ENCODE data around the gene MXD4.

The MXD4 gene

GRCh38 chr4:2261853-2262144 lies at the start of gene MXD4:
TSS of gene MXD4 (minus strand) at chr4:2262109. CDS start at chr4:2261980, 129 bp downstream.
- DNase-seq (ENCODE audit: low read depth, low spot score) = no peak

- no peak for DNase-seq (ENCODE audit: low read depth, low spot score)
Measured at GRCh38 chr4:2306773-2307410, 45.0 kb upstream of the MXD4 start.

DNA sequence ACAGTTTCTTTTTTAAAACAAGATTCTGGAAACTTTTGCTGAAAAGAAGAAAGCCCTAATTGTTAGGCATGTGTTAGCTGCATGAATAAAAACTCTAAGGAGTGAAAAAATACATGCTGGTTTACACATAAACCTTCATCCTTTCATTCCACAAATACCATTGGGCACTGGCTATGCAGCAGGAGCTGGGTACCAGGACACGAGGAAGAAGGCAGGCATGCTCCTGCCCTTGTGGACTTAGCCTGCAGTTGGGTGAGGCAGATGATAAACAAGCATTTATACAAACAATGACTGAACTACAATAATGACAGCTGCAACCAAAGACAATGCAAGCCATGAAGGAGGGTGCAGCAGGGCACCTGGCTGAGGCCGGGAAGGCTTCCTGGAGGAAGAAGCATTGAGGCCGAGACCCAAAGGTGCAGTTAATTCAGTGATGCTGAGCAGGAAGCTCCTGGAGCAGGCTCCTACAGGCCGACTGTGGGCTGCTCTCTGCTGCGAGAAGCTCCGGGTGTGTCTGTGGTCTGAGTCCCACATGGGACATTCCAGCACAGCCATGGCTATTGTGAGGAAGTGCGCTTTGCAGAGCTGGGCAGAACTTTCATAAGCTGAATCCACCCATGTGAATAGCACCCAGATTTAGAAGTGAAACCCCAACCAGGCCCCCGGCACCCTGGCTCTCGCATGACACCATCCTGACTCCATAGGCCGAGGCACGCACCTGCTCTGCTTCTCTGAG lies 44.0 kb upstream of the MXD4 start:
- no peak for DNase-seq (ENCODE audit: low read depth, low spot score)

GRCh38 chr4:2304877-2305561 lies 43.1 kb upstream of the MXD4 start:
- no peak for DNase-seq (ENCODE audit: low read depth, low spot score)

GRCh38 chr4:2304321-2304876 lies 42.5 kb upstream of the MXD4 start:
- no peak for DNase-seq (ENCODE audit: low read depth, low spot score)

DNA sequence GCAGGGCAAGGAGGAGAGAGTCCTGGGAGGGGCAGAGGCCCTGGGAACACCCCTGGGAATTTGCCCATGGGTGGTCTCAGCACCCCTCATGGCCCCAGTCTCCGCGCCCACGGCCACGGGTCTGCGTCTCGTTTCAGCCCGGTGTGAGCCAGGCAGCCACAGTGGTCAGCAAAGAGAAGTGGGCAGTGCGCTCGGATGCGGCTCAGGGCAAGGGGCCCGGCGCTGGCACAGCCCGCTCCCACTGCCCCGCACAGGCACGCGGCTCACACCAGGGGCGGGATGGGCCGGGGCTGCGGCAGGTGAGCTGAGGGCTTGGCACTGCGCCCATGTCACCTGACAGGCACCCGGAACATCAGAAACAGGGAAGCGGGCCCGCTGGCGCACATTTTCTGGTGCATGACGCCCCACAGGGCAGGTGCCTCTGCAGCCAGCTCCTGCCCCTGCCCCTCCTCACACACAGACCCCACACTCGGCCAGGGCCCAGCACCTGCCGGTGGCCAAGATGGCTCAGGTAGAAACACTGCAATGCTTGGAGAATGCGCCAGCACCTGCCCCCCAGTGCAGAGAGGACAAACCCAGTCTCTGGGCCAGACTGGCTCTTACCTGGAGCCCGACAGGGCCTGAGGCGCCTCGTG lies 41.9 kb upstream of the MXD4 start:
- DNase-seq (ENCODE audit: low read depth, low spot score) = no peak

GRCh38 chr4:2303121-2303685 lies 41.3 kb upstream of the MXD4 start:
- DNase-seq (ENCODE audit: low read depth, low spot score) = no peak

- no peak for DNase-seq (ENCODE audit: low read depth, low spot score)
Measured at GRCh38 chr4:2302387-2303119, 40.6 kb upstream of the MXD4 start.

GRCh38 chr4:2301806-2302205 lies 39.9 kb upstream of the MXD4 start:
- no peak for DNase-seq (ENCODE audit: low read depth, low spot score)

GRCh38 chr4:2301225-2301642 lies 39.3 kb upstream of the MXD4 start:
- no peak for DNase-seq (ENCODE audit: low read depth, low spot score)

- no peak for DNase-seq (ENCODE audit: low read depth, low spot score)
Measured at GRCh38 chr4:2300431-2301224, 38.7 kb upstream of the MXD4 start.

- DNase-seq (ENCODE audit: low read depth, low spot score) = no peak
Measured at GRCh38 chr4:2299794-2300193, 37.9 kb upstream of the MXD4 start.

DNA sequence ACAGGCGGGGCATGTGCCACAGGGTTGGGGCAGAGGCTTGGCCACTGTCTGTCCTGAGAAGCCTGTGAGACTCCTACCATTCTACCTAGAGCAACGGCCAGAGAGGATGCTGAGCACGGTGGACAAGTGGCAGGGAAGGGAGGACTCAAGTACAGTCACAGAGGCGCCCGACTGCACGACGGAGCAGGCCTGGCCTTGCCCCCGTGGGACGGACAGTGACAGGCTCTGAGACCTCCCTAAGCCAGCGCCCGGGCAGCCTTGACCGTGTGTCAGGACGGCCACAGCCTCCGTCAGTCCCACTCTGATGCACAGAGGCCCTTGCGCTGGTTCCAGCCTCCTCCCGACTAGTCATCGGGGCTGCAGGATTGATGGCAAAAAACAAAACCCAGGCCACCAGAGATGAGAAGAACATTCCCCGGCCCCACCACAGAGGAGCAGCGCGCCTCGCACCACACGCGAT lies 36.7 kb upstream of the MXD4 start:
- no peak for DNase-seq (ENCODE audit: low read depth, low spot score)

DNA sequence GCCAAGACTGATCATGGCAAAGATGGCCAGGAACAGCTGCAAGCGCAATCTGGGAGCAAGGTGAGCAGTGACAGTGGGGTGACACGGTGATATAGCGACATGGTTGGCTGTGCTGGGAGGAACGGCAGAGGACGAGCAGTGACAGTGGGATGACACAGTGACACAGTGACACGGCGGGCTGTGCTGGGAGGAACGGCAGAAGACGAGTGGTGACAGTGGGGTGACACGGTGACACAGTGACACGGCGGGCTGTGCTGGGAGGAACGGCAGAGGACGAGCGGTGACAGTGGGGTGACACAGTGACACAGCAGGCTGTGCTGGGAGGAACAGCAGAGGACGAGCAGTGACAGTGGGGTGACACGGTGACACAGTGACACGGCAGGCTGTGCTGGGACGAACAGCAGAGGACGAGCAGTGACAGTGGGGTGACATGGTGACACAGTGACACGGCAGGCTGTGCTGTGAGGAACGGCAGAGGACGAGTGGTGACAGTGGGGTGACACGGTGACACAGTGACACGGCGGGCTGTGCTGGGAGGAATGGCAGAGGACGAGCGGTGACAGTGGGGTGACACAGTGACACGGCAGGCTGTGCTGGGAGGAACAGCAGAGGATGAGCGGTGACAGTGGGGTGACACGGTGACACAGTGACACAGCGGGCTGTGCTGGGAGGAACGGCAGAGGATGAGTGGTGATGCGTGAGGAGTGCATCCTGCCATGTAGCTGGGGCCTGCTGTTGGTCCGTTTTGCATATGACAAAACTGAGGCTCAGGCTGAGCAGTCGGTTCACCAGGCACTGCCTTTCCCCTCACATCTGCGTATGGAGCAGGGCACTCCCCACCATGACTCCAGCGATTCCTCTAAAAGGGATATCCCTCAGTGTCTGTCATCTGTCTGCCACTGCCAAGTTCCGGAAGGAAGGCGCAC lies 36.0 kb upstream of the MXD4 start:
- DNase-seq (ENCODE audit: low read depth, low spot score) = no peak

GRCh38 chr4:2296631-2297601 lies 35.0 kb upstream of the MXD4 start:
- no peak for DNase-seq (ENCODE audit: low read depth, low spot score)

DNA sequence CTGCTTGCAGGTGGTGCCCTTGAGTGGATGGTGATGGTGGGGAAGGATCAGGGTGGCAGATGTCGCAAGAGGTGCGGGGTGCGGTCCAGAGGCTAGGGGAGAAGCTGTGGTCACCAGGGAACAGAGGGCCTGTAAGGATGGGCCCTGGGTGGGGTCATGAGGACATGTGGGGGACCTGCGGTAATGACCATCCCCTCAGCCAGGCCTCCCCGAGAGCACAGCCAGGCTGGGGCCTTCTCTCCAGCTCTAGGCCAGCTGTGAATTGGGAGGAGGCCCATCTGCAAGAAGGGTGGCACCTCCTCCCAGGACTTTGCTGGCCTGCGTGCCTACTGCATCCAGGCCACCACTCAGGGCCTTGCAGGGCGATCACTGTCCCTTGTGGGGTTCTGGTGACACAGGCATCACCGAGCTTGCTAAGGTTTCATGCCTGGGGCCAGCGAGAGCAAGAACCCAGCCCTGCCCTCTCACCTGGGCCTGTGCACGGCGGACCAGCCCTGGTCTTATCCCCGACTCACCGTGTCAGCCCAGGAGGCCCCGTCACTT lies 34.1 kb upstream of the MXD4 start:
- no peak for DNase-seq (ENCODE audit: low read depth, low spot score)

DNA sequence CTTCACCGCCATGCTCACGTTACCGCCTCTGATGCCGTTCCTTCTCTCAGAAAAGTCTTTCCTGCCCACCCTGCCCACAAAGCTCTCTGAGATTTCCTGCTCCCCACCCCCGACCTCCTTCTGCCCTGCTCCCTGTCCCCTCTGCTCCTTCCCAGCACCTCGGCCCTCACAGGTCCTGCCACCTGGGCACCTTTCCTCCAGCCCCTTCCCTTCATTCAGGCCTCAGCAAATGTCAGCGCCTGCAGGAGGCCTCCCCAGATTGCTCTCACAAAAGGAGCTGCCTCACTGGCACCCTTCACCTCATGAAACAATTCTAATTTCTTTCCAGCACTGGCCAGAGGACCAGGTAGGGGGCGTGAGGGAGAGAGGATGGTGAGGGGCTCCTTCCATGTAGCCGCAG lies 33.6 kb upstream of the MXD4 start:
- DNase-seq (ENCODE audit: low read depth, low spot score) = no peak

- no peak for DNase-seq (ENCODE audit: low read depth, low spot score)
Measured at GRCh38 chr4:2292646-2293108, 30.8 kb upstream of the MXD4 start.
